HG03045 (cell line): Measurements from ENCODE around the gene TOM1.

Experiments
- ATAC-seq: cut with Tn5 transposase; IDR thresholded peaks from one replicate; pipeline ENCODE4 v1.9.1; 2021; ENCODE audit warnings: mild to moderate bottlenecking, moderate library complexity; ENCODE audit not compliant: unreplicated experiment

TOM1 gene

GRCh38 chr22:35322893-35323292 lies 23.2 kb downstream of the TOM1 start:
- no peak for ATAC-seq

DNA sequence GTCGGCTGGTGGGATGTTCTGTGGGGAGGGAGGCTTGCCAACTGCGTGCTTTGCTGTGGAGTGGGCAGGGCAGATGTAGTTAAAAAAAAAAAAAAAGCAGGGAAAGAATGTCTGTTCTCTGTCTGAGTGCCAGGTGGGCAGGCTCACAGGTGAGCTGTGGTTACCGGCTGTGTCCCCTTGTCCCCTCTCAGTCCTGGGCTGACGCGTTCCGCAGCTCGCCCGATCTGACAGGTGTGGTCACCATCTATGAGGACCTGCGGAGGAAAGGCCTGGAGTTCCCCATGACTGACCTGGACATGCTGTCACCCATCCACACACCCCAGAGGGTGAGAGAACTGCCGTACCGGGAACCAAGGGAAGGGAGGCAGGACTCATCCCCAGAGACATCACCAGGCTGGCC lies 23.6 kb downstream of the TOM1 start:
- ATAC-seq: no peak

GRCh38 chr22:35324067-35324466 lies 24.4 kb downstream of the TOM1 start:
- no peak for ATAC-seq

- no peak for ATAC-seq
These were observed 25.1 kb downstream of the TOM1 start for GRCh38 chr22:35324762-35325161.

GRCh38 chr22:35325209-35325608 lies 25.5 kb downstream of the TOM1 start:
- ATAC-seq: no peak

DNA sequence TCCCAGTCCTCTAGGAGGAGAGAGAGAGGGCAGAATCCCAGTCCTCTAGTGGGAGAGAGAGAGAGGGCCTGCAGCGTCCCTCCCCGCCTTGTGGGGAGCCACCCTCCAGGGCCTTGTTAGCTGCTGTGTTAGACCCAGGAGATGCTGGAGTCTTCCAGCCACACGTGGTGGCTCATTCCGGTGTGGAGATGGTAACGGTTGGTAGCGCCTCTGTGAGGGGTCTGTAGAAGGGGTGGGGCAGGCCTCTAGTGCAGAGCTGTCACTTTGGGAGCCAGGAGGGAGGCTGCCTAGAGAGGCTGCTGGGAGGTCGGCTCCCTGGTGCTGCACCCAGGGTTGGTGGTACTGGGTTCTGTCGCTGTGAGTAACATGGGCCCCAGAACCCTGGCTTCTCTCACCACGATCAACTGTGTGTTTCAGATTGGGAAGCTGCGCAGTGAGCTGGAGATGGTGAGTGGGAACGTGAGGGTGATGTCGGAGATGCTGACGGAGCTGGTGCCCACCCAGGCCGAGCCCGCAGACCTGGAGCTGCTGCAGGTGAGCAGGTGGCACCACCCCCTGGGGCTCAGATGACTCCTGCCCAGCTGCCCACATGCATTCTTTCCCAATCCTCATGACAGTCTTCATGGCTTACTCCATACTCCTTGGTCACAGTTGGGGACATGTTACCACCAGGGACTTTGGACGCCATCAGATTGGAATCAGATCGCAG lies 27.3 kb downstream of the TOM1 start:
- ATAC-seq: no peak

GRCh38 chr22:35327690-35328471 lies 28.2 kb downstream of the TOM1 start:
- ATAC-seq: no peak

DNA sequence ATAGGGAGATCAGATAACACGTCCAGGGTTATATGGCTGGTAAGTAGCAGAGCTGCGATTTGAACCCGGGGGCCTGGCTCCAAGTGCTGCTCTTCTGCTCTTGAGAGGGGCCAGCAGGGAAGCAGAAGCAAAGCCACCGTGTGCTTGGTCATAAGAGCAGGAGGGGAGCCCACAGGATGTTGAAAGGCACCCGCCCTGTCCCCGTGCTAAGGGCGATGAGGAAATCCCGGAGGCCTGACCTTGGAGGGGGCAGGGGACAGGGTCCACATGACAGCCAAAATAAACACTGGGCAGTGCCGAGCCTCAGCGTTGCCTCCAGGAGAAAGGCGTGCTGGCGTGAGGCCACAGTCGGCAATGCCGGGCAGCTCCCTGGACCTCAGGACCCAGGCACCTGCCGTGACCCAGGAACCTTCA lies 28.8 kb downstream of the TOM1 start:
- ATAC-seq: no peak

GRCh38 chr22:35329114-35329847 lies 29.6 kb downstream of the TOM1 start:
- ATAC-seq: no peak

- no peak for ATAC-seq
These were observed 30.7 kb downstream of the TOM1 start for GRCh38 chr22:35330258-35330861.

GRCh38 chr22:35332278-35332677 lies 32.6 kb downstream of the TOM1 start:
- ATAC-seq: no peak

DNA sequence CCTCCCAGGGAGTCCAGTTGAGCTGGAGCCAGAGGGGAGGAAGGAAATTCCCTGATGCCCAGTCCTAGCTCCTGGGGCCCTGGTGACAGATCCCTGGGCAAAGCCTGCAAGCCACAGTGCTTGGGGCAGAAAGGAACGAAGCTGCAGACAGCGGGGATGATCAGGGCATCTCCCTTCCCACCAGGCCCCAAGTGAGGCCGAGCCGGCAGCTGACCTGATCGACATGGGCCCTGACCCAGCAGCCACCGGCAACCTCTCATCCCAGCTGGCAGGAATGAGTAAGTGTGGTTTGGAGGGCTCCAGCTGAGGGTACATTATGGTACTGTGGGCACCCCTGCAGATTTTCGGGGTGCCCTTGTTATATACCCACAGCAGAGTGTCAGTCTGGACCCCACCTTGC lies 33.5 kb downstream of the TOM1 start:
- no peak for ATAC-seq

GRCh38 chr22:35334004-35334403 lies 34.3 kb downstream of the TOM1 start:
- ATAC-seq: no peak

- ATAC-seq: no peak
These were observed 35.8 kb downstream of the TOM1 start for GRCh38 chr22:35335468-35335867.

DNA sequence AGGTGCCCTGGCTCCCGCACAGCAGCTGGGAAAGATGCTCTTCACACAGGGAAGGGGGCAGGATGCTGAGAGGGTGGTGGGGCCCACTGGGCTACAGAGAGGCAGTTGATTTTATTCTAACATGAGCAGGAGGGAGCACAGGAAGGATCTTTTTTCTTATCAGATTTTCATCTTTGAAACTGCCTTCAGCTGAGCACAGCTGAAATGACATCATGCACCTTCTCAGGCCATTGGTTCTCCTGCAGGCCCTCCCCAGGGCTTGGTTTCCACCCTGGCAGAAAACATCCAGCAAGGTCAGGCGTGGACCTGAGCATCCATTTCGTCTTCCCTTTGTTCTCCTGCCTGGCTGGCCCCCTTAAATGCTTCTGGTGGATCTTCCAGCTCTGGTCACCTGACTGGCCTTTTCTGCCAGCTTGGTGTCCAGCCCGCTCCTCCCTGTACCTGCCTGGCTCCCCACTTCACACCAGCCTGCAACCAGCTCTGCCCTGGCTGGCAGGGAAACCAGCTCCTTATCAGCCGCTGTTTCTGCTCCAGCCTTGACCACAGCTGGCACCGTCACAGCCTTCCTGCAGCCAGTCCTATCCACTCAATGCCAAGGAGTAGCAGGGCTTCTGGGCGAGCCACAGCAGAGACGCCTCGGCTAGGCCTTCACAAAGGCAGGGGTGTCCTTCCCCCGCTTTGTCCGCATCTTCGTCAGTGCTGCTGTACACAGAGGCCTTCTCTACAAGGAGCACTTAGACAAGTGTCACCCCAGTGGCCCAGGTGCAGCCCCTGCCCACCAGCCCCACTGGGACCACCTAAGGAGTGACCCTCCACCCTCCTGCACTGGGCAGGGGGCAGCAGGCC lies 36.5 kb downstream of the TOM1 start:
- ATAC-seq: no peak

- no peak for ATAC-seq
These were observed 38.2 kb downstream of the TOM1 start for GRCh38 chr22:35337932-35338331.

- no peak for ATAC-seq
These were observed 41.6 kb downstream of the TOM1 start for GRCh38 chr22:35341090-35341874.

- no peak for ATAC-seq
These were observed 42.7 kb downstream of the TOM1 start for GRCh38 chr22:35342390-35342789.

- no peak for ATAC-seq
These were observed 44.2 kb downstream of the TOM1 start for GRCh38 chr22:35343664-35344550.
